ENCODE measurements around the gene TPR. TPM values are rescaled to one million over a fixed set of nuclear protein-coding genes. Genes with fewer than 3 reads are reported as not detected.

TPR gene
- total RNA-seq, 4 donors from 2014 or later: 77.8 to 117 (median 82.9) TPM

DNA sequence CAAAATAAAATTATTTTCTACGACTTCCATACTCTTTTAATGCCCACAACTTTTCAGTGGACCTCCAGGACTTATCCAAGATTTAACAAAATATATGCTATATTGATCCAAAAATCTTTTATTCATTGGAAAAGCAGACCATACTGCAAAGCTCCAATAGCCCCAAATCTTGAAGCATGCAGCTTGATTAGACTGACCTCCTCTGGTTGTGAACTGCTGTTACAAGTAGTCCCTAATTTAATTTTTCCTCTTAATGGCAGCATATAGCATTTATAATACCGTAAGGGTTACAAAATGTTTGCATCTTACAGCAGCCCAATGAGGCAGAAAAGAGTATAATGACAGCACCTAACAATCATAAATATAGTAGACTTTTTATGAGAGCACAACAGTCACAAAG lies 49.8 kb downstream of the TPR start:
- 91% methylated on average over 2 of the region's 2 CpGs for WGBS
- TF ChIP-seq POLR2A (IDR thresholded peaks at IDR 0.05) (no peak), EP300 (IDR thresholded peaks at IDR 0.05) (no peak), POLR2AphosphoS5 (IDR thresholded peaks at IDR 0.05) (no peak)
- TF ChIP-seq, protein P1, sequence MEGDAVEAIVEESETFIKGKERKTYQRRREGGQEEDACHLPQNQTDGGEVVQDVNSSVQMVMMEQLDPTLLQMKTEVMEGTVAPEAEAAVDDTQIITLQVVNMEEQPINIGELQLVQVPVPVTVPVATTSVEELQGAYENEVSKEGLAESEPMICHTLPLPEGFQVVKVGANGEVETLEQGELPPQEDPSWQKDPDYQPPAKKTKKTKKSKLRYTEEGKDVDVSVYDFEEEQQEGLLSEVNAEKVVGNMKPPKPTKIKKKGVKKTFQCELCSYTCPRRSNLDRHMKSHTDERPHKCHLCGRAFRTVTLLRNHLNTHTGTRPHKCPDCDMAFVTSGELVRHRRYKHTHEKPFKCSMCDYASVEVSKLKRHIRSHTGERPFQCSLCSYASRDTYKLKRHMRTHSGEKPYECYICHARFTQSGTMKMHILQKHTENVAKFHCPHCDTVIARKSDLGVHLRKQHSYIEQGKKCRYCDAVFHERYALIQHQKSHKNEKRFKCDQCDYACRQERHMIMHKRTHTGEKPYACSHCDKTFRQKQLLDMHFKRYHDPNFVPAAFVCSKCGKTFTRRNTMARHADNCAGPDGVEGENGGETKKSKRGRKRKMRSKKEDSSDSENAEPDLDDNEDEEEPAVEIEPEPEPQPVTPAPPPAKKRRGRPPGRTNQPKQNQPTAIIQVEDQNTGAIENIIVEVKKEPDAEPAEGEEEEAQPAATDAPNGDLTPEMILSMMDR (IDR thresholded peaks at IDR 0.05): no peak
- Histone ChIP-seq H3K27me3 (no peaks in the 10 kb centered on the region), H3K4me1 (no peaks in the 10 kb centered on the region), H3K4me3 (no peak overlapping the region), H3K9me3 (no peaks in the 10 kb centered on the region), H3K36me3 (peaks cover 84% of the 10 kb centered on the region), H3K27ac (no peak overlapping the region)
- no peak for DNase-seq (ENCODE audit: low spot score in 2 of 2)

DNA sequence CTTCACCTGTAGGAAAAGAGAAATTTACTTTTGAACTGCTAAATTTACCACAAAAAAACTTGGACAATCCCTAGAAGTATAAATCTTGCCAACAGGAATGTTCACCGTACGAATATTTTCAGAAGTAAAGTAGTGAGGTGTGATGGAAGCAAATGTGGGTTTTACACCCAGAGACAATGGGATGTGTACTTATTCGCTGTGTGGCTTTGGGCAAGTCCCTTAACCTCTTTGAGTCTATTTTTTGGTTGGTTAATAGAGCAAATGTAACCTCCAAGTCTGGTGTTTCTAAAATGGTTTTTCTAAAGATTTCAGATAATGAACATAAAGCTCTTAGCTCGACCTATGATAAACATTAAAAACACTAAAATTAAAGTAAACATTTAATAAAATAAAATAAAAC lies 51.2 kb downstream of the TPR start:
- no peak for TF ChIP-seq EP300 (IDR thresholded peaks at IDR 0.05)
- TF ChIP-seq POLR2AphosphoS5 (IDR thresholded peaks at IDR 0.05): no peak
- TF ChIP-seq POLR2A (IDR thresholded peaks at IDR 0.05): no peak
- TF ChIP-seq, protein P1 (IDR thresholded peaks at IDR 0.05): no peak
- H3K27me3 ChIP-seq: no peaks in the 10 kb centered on the region
- H3K4me1 ChIP-seq: no peaks in the 10 kb centered on the region
- no peak for DNase-seq (ENCODE audit: low spot score in 2 of 2)
- no peaks in the 10 kb centered on the region for H3K9me3 ChIP-seq
- H3K4me3 ChIP-seq: no peak overlapping the region
- H3K36me3 ChIP-seq: peaks cover 85% of the 10 kb centered on the region
- 95% methylated on average over 4 of the region's 4 CpGs for WGBS
- H3K27ac ChIP-seq: no peak overlapping the region

DNA sequence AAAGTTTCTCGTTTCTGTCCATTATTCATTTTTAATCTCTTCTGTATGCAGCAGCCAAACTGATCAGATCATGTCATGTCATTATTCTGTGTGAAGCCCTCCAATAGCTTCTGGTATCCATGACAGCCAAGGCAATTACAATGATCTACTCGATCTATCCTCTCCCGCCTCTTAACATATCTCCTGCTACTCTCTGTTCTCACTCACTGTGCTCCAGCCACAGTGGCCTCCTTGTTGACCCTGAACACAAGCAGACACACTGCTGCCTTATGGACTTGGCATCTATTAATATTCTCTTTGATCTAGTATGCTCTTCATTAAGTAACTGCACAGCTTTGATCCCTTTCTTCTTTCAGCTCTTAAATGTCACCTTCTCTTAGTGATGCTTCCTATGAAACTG lies 59.5 kb downstream of the TPR start:
- TF ChIP-seq POLR2AphosphoS5 (IDR thresholded peaks at IDR 0.05) (no peak), POLR2A (IDR thresholded peaks at IDR 0.05) (no peak), EP300 (IDR thresholded peaks at IDR 0.05) (no peak)
- TF ChIP-seq, protein P1 (IDR thresholded peaks at IDR 0.05): no peak
- no peak for DNase-seq (ENCODE audit: low spot score in 2 of 2)
- H3K4me1 ChIP-seq: no peaks in the 10 kb centered on the region
- no peaks in the 10 kb centered on the region for H3K9me3 ChIP-seq
- WGBS: 78% methylated on average over 3 of the region's 3 CpGs
- H3K27me3 ChIP-seq: no peaks in the 10 kb centered on the region
- no peak overlapping the region for H3K27ac ChIP-seq
- H3K36me3 ChIP-seq: peaks cover 94% of the 10 kb centered on the region
- H3K4me3 ChIP-seq: no peak overlapping the region

DNA sequence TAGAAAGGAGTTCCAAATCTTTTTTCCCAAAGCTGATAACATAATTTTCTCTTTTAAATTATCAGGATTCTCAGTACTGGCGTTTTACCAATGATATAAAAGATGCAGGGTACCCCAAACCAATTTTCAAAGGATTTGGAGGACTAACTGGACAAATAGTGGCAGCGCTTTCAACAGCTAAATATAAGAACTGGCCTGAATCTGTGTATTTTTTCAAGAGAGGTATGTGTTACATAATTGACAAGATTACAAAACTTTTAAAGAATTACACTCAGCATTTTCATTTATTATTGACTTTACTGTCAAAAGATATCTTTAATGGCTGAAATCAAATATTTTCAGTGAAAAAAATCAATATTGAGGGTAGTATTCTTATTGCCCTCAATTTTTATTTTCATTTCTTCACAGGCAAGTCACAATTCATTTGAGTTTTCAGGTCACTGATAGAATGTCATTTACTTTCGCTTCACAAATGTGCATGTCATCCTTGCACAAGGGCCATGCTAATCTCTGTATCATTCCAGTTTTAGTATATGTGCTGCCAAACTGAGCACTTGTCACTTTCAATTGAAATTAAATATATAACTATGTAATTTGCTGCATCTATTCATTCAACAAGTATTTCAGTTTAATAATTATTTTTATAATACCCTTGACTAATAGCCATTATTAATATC lies 63.5 kb downstream of the TPR start:
- 98% methylated on average over 3 of the region's 3 CpGs for WGBS
- TF ChIP-seq EP300 (IDR thresholded peaks at IDR 0.05) (no peak), POLR2A (IDR thresholded peaks at IDR 0.05) (no peak), POLR2AphosphoS5 (IDR thresholded peaks at IDR 0.05) (no peak)
- TF ChIP-seq, protein P1 (IDR thresholded peaks at IDR 0.05): no peak
- no peak overlapping the region for H3K27ac ChIP-seq
- peaks cover 53% of the 10 kb centered on the region for H3K36me3 ChIP-seq
- no peaks in the 10 kb centered on the region for H3K4me1 ChIP-seq
- no peaks in the 10 kb centered on the region for H3K27me3 ChIP-seq
- H3K4me3 ChIP-seq: no peak overlapping the region
- H3K9me3 ChIP-seq: no peaks in the 10 kb centered on the region
- DNase-seq (ENCODE audit: low spot score in 2 of 2): no peak

DNA sequence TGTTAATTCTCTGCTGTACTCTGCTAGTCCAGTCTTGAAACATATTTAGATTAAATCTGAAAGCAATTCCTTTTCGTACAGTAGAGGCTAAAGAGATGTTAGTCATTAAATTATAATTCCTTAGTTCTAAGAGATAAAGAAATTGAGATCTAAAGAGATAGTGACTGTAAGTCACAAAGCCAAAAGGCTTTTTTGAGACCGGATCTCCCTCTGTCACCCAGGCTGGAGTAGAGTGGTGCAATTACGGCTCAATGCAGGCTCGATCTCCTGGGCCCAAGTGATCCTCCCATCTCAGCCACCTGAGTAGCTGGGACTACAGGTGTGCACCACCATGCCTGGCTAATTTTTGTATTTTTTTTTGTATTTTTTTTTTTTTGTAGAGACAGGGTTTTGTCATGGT lies 64.7 kb downstream of the TPR start:
- DNase-seq (ENCODE audit: low spot score in 2 of 2): no peak
- peaks cover 41% of the 10 kb centered on the region for H3K36me3 ChIP-seq
- TF ChIP-seq, protein P1 (IDR thresholded peaks at IDR 0.05): no peak
- TF ChIP-seq POLR2AphosphoS5 (IDR thresholded peaks at IDR 0.05) (no peak), POLR2A (IDR thresholded peaks at IDR 0.05) (no peak), EP300 (IDR thresholded peaks at IDR 0.05) (no peak)
- H3K27ac ChIP-seq: no peak overlapping the region
- WGBS: 76% methylated on average over 4 of the region's 4 CpGs
- H3K4me3 ChIP-seq: no peak overlapping the region
- no peaks in the 10 kb centered on the region for H3K27me3 ChIP-seq
- no peaks in the 10 kb centered on the region for H3K9me3 ChIP-seq
- H3K4me1 ChIP-seq: no peaks in the 10 kb centered on the region
